MCF 10A (cell line): ENCODE results near the gene GID8. TPM values are rescaled to one million over a fixed set of nuclear protein-coding genes. Genes with fewer than 3 reads are reported as not detected.

Source experiments
- BruUV-seq: library from RNA; stranded (reverse); fragments of 400-500 nt; replicated peaks from 2 replicates; lab custom pipeline; 2021; lab: Mats Ljungman, UMichigan
- CTCF ChIA-PET: fragments of 300-600 bp; sonication (Branson Sonifier 250); formaldehyde crosslinking; extraction: SDS; loops from one replicate; lab custom pipeline; 2021; ENCODE audit warnings: antibody characterized with exemption, inconsistent platforms; lab: Yijun Ruan, JAX
- POLR2A ChIA-PET: fragments of 300-600, 350-650 bp; sonication (Branson Sonifier 250); formaldehyde crosslinking; extraction: SDS; loops from one replicate; lab custom pipeline; 2020; ENCODE audit warnings: antibody characterized with exemption, inconsistent platforms; lab: Yijun Ruan, JAX
- DNase-seq: peaks from one replicate; pipeline ENCODE4 v3.0.0-alpha.2; 2018; ENCODE audit not compliant: unreplicated experiment
- H3K27ac Mint-ChIP-seq: one replicate; pipeline ENCODE4 v1.8.0; 2022; ENCODE audit warnings: mild to moderate bottlenecking, low read depth, mixed read lengths; ENCODE audit not compliant: unreplicated experiment
- H3K27me3 Mint-ChIP-seq: one replicate; pipeline ENCODE4 v1.8.0; 2022; ENCODE audit warnings: mixed read lengths; ENCODE audit not compliant: insufficient read depth, unreplicated experiment
- H3K36me3 Mint-ChIP-seq: one replicate; pipeline ENCODE4 v1.8.0; 2022; ENCODE audit warnings: mild to moderate bottlenecking, moderate library complexity, mixed read lengths; ENCODE audit not compliant: insufficient read depth, unreplicated experiment
- H3K4me1 Mint-ChIP-seq: one replicate; pipeline ENCODE4 v1.8.0; 2022; ENCODE audit warnings: mixed read lengths; ENCODE audit not compliant: insufficient read depth, unreplicated experiment
- H3K4me3 Mint-ChIP-seq: one replicate; pipeline ENCODE4 v1.8.0; 2022; ENCODE audit warnings: mild to moderate bottlenecking, moderate library complexity, mixed read lengths; ENCODE audit not compliant: unreplicated experiment
- H3K9me3 Mint-ChIP-seq: one replicate; pipeline ENCODE4 v1.8.0; 2022; ENCODE audit warnings: mixed read lengths; ENCODE audit not compliant: unreplicated experiment
- intact Hi-C: fragments of 100-400 bp; cut with micrococcal nuclease; formaldehyde crosslinking; loops from 2 replicates; pipeline ENCODE4 v1.14.1; 2022
- total RNA-seq: library from RNA; stranded (reverse); gene quantifications from 2 replicates; pipeline ENCODE4 v1.2.3, GENCODE V29; 2022
- TF ChIP-seq, protein P1 (sequence below): fragments of 200-600 bp; IDR thresholded peaks from one replicate; pipeline ENCODE4 v1.8.0; 2022; ENCODE audit warnings: antibody characterized with exemption, mild to moderate bottlenecking; ENCODE audit not compliant: unreplicated experiment

Gene GID8
- total RNA-seq, 1 experiment from 2014 or later: 31.6 TPM

DNA sequence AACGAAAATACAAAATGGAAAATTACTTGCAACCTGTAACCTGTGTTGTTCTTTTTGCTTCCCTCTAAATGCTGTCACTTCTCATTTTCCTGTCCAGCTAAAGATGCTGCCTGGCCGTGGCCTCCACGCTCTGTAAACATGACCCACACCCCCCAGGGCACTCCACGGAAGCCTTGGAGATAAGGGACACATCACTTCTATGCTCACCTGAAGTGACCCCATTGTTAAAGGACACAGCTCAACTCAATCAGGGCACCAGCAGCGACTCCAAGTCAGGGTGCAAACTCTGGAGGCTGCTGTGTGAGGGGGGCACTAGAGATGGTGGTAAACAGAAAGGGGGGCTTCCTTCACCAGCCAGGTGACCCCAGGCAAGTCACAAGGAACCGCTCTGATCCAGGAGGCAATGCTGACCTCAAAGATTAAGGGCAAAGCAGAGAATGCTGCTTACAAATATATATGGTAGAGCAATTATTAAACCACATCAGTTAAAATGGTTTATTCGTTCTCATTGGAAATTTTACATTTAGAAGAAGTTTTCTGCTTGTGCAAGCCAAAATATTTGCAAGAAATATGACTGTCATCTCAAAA, 24.8 kb upstream of the GID8 start:
- POLR2A ChIA-PET: interaction anchor here (0.6 to 4.5 kb wide), 3 partner anchors 10 to 23 kb away, joined by 3 to 29 read pairs (median 3); no protein-coding TSS in a partner anchor
- H3K4me3 Mint-ChIP-seq: no peak overlapping the region
- no TSS peak for BruUV-seq
- TF ChIP-seq, protein P1, sequence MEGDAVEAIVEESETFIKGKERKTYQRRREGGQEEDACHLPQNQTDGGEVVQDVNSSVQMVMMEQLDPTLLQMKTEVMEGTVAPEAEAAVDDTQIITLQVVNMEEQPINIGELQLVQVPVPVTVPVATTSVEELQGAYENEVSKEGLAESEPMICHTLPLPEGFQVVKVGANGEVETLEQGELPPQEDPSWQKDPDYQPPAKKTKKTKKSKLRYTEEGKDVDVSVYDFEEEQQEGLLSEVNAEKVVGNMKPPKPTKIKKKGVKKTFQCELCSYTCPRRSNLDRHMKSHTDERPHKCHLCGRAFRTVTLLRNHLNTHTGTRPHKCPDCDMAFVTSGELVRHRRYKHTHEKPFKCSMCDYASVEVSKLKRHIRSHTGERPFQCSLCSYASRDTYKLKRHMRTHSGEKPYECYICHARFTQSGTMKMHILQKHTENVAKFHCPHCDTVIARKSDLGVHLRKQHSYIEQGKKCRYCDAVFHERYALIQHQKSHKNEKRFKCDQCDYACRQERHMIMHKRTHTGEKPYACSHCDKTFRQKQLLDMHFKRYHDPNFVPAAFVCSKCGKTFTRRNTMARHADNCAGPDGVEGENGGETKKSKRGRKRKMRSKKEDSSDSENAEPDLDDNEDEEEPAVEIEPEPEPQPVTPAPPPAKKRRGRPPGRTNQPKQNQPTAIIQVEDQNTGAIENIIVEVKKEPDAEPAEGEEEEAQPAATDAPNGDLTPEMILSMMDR: no peak
- H3K27ac Mint-ChIP-seq: no peak overlapping the region
- no peaks in the 10 kb centered on the region for H3K27me3 Mint-ChIP-seq
- peaks cover 21% of the 10 kb centered on the region for H3K4me1 Mint-ChIP-seq
- H3K9me3 Mint-ChIP-seq: no peaks in the 10 kb centered on the region
- DNase-seq: no peak
- CTCF ChIA-PET: interaction anchor here (0.8 to 5.3 kb wide), 5 partner anchors 10 to 37 kb away, joined by 3 to 54 read pairs (median 4); no protein-coding TSS in a partner anchor
- intact Hi-C loops: no loop called here
- H3K36me3 Mint-ChIP-seq: peaks cover 67% of the 10 kb centered on the region

DNA sequence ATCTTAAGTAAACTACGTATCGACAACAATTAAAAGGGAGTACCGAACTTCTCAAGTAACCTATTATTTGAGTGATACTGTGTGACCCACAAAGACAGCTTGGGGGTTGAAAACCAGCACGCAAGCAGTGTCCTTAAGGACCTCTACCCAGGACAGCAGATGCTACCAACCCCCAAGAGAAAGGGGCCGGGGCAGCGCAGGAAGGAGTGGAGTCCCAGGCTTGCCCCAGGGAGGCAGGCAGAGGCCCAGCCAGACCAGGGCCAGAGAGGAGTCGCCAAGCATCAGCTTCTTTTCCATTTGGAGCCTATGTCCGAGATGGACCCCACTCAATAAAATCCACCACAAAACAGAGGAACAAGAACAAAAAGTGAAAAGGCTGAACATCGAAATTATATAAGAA, 23.5 kb upstream of the GID8 start:
- peak overlapping the region; percentile 84 for H3K27ac Mint-ChIP-seq
- CTCF ChIA-PET: interaction anchor here (1.0 to 5.3 kb wide), 5 partner anchors 9 to 21 kb away, joined by 3 to 54 read pairs (median 4); no protein-coding TSS in a partner anchor
- no TSS peak for BruUV-seq
- no peaks in the 10 kb centered on the region for H3K27me3 Mint-ChIP-seq
- peaks cover 54% of the 10 kb centered on the region for H3K36me3 Mint-ChIP-seq
- intact Hi-C loops: no loop called here
- no peaks in the 10 kb centered on the region for H3K9me3 Mint-ChIP-seq
- no peak for DNase-seq
- H3K4me3 Mint-ChIP-seq: no peak overlapping the region
- POLR2A ChIA-PET: interaction anchor here (0.7 to 4.5 kb wide), 4 partner anchors 12 to 58 kb away, joined by 3 to 29 read pairs (median 13); partner anchors contain the start of genes DIDO1 and GID8
- peaks cover 31% of the 10 kb centered on the region for H3K4me1 Mint-ChIP-seq
- TF ChIP-seq, protein P1: no peak

DNA sequence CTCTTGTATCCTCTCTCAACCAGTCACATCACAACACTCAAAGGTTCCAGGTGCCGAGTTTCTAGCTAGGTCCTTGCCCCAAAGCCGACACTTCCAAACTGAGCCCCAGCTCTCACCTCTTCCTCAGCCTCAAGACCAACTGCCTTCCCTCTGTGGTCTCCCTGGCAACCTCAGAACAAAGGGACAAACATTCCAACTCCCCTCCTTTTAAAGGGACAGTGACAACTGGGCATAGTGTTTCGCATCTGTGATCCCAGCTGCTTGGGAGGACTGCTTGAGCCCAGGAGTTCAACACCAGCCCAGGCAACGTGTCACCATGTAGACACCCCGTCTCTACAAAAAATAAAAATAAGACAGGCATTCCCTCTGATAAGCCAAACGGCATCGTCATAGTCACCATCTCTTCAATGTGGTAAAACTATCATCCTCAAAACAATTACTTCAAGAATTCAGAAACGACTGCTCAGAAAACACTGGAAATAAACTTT, 22.9 kb upstream of the GID8 start:
- TF ChIP-seq, protein P1: no peak
- H3K36me3 Mint-ChIP-seq: peaks cover 49% of the 10 kb centered on the region
- ChIA-PET CTCF (interaction anchor here (0.6 to 5.3 kb wide), 5 partner anchors 7 to 853 kb away, joined by 3 to 54 read pairs (median 4); no protein-coding TSS in a partner anchor), POLR2A (interaction anchor here (0.7 to 4.5 kb wide), 5 partner anchors 11 to 57 kb away, joined by 3 to 29 read pairs (median 6); partner anchors contain the start of genes DIDO1 and GID8)
- no TSS peak for BruUV-seq
- H3K4me1 Mint-ChIP-seq: peaks cover 31% of the 10 kb centered on the region
- peak overlapping the region; percentile 84 for H3K27ac Mint-ChIP-seq
- H3K4me3 Mint-ChIP-seq: no peak overlapping the region
- H3K27me3 Mint-ChIP-seq: no peaks in the 10 kb centered on the region
- no peaks in the 10 kb centered on the region for H3K9me3 Mint-ChIP-seq
- intact Hi-C loops: no loop called here
- DNase-seq: no peak

GRCh38 chr20:62916703-62917476, 21.1 kb upstream of the GID8 start:
- intact Hi-C loops: no loop called here
- BruUV-seq: no TSS peak
- TF ChIP-seq, protein P1: no peak
- Mint-ChIP-seq H3K27ac (no peak overlapping the region), H3K4me3 (no peak overlapping the region), H3K27me3 (no peaks in the 10 kb centered on the region), H3K36me3 (peaks cover 34% of the 10 kb centered on the region), H3K4me1 (peaks cover 41% of the 10 kb centered on the region), H3K9me3 (no peaks in the 10 kb centered on the region)
- CTCF ChIA-PET: interaction anchor here (0.7 to 3.7 kb wide), 9 partner anchors 9 to 55 kb away, joined by 3 to 29 read pairs (median 4); no protein-coding TSS in a partner anchor
- peak; percentile 21 for DNase-seq
- POLR2A ChIA-PET: interaction anchor here (0.6 to 3.5 kb wide), 8 partner anchors 9 to 292 kb away, joined by 3 to 26 read pairs (median 5); partner anchors contain the start of genes DIDO1 and GID8
